GM19099 (cell line): ENCODE results near the gene USB1.

Experiments
- POLR2A ChIP-seq: IDR thresholded peaks from 3 replicates; pipeline ENCODE4 v1.6.1; 2011; ENCODE audit warnings: low read depth; ENCODE audit not compliant: insufficient read length; ENCODE audit errors: extremely low read depth

Gene USB1

DNA sequence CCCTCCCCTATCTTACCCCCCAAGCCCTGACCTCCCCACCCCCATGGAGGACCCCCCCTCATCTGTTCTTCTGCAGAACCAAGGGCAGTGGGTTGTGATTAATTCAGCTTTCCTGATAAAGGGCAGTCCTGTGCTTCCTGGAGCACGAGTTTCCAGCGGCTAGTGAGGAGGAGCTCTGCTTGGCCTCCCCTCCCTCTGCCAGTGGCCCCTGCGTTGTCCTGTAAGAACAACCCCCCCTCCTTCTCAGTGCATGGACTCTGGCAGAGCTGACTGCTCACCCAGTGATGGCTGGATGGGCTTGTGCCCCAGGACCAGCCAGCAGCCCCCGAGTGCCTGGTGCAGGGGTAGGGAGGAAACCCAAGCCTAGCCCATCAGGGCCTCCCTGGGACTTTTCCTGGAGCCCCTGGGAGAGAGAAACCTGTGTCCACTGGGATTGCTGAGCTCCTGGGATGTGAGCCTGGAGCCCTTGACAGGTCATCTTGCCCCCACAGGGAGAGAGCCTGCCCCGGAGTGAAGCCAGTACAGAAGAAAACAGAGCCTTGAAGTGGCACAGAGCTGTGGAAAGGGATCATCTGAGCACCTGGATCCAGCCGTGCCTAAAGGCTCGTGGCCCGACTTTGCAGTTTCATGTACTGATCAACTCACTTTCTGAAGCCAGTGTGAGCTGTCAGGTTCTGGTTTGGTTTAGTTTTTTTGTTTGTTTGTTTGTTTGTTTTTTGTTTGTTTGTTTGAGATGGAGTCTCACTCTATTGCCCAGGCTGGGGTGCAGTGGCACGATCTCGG lies 50.8 kb downstream of the USB1 start:
- TF ChIP-seq POLR2A, result no peak

DNA sequence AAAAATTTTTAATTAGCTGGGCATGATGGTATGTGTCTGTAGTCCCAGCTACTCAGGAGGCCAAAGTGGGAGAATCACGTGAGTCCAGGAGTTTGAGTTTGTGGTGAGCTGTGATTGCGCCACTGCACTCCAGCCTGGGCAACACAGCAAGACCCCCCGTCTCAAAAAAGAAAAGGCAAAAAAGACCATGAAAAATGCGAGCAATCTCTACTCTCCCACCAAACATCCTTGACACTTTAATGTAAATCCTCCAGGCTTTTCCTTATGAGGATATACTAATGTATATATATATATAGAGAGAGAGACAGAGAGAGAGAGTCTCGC lies 52.4 kb downstream of the USB1 start:
- no peak for TF ChIP-seq POLR2A

DNA sequence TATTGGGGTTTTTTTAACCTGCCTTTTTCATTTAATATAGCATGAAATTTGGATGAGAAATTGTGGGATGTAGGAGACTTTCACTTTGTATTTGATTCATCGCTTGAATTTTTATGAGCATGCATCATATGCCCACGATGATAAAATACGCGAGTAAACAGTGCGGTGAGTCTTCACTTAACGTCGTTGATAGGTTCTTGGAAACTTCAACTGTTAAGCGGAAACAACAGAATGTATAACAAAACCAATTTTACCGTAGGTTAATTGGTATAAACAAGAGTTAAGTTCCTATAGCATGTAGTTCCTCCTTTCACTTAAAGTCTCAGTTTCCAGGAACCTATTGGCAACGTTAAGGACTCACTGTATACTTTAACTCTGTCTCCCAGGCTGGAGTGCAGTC lies 53.1 kb downstream of the USB1 start:
- no peak for TF ChIP-seq POLR2A

DNA sequence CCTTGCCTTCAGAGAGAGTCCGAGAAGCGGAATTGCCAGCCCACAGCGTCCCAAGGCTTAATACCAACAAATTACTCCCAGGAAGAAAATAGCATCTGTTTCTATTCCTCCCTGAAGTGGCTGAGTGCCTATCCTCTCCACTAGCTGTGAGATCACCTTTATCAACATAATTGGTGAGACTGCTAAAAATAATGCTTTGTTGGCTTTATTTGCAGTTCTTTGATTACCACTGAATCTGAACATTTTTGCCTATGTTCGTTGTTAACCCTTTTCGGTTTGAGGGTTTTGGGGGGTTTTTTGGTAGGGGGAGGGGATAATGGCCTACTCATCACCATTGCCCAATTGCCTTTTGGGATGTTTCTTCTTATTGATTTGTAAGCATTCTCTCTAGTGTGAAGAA lies 55.4 kb downstream of the USB1 start:
- no peak for TF ChIP-seq POLR2A

DNA sequence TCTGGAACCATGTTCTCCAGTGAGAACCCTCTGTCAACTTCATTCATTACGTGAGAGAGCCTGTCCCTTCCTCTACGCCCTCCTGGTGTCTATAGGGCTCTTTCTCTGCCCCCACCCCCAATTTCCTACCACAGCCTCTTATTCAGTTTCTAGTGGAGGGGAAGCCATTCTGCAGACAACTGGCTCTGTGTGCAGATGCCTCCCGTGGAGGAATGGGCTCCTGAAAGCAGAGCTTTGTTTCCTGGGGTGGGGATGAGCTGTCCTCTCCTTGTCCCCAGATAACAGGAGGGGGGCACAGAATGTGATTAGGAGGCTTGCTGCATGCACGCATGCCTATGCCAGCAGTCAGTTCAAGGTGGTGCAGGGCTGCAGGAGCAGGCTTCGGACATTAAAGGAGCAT lies 55.9 kb downstream of the USB1 start:
- TF ChIP-seq POLR2A, result no peak

DNA sequence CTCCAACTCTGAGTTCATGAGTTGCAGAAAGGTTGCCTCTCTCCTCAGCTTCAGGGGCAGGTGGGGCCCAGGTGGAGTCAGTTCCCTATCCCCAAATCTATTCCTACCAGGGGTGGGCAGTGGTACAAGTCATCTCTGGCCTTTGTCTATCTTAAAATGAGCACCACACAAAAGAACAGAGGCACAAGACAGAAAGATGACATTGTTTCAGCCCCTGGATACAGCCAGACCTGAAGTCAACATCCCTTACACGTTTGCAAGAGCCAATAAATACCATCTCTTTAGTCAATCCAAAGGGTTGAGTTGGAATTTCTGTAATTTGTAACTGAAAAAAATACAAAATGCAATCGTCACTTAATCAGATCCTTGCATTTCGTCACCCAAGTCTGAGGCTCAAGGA lies 56.6 kb downstream of the USB1 start:
- TF ChIP-seq POLR2A, result no peak

DNA sequence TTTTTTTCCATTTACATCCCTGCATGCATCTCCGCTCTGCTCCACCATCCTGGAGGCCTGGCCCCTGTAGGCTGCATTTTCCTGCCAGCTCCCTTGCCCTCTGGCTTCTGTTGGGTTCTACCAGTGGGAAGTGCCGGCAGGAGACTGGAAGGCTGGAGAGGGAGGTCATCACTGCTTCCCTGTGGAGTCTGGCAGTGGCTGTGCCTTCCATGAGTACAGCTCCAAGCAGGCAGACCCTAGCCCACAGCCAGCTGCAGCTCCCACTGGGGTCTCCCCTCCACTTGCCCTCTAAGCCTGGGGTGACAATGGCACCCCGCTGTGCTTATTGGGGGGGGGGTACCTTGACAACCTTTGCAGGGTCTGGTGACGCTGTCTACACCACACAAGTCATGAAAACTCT lies 61.6 kb downstream of the USB1 start:
- TF ChIP-seq POLR2A, result no peak

DNA sequence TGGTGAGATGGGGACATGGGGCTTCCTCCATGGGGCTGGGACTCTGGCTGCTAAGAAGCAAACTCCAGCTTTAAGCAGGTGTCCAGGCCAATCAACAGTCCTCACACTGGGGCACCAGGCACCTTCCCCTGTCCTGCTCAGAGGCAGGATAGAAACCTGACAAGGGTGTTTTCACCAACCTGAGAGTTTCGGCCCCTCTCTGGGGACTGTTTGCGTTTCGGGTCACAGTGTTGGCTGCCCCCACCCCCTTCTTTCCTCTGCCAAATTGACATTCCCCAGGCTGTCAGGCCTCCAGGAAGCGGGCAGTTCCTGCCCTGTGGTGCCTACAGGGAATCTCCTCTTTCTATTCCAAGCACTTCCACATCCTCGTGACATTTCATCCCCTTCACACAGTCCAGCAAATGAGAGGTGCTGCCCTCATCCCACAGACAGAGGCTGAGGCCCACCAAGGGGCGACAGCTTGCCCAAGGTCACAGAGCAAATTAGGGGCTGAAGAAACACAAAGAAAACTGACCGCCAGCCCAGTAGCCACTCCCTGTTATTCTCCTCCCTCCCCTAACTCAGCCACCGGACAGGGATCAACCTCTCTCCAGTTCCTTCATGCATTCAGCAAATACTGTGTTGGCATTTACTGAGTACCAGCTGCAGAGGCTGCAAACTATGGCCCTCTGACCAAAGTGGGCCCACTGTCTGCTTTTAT lies 62.3 kb downstream of the USB1 start:
- TF ChIP-seq POLR2A, result no peak

DNA sequence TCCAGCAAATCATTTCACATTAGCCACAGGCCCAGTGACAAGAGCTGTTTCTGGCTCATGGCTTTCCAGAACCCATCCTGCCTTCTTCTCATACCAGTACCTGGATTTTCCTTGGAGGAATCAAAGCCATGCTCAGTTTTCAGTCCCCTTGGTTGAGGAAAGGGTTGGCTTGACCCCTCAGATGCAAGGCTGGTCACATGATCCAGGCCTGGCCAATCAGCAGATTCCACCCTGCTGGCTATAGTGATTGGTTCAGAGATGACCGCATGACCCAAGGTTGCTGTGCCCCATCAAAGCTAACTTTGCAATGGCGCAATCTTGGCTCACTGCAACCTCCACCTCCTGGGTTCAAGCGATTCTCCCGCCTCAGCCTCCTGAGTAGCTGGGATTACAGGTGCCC lies 69.4 kb downstream of the USB1 start:
- no peak for TF ChIP-seq POLR2A
